A673 (cell line): ENCODE data around the gene ACOT8.

ENCODE experiments used
- EZH2 ChIP-seq: fragments of 200-600 bp; sonication (generic); IDR thresholded peaks from 2 replicates; pipeline ENCODE4 v1.6.1; 2017; ENCODE audit warnings: borderline replicate concordance, low read depth, mild to moderate bottlenecking, mixed read lengths, antibody characterized with exemption, low read length; ENCODE audit not compliant: poor library complexity, severe bottlenecking
- TF ChIP-seq, protein P1 (sequence below): fragments of 300-800, 200-600 bp; sonication (generic); conservative IDR thresholded peaks from 2 replicates; pipeline ENCODE4 v1.5.1; 2017; ENCODE audit warnings: low read depth, mild to moderate bottlenecking, antibody characterized with exemption, low read length, moderate library complexity, mixed read lengths

DNA sequence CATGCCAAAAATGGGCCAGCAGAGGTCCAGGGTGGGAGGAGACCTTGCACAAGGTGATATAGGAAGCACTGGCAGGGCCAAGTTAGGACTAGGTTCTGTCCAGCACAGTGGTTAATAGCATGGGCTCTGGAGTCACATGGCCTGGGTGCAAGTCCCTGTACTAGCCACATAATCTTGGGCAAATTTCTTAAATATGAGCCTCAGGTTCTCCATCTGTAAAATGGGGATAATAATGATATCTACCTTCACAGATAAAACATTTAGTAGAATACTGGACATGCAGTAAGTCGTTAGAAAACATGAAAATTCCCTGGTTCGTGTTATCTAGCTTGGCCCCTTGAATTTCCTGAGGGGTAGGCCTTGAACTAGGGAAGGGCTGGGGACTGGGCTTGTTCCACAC, 40.1 kb upstream of the ACOT8 start:
- TF ChIP-seq, protein P1, sequence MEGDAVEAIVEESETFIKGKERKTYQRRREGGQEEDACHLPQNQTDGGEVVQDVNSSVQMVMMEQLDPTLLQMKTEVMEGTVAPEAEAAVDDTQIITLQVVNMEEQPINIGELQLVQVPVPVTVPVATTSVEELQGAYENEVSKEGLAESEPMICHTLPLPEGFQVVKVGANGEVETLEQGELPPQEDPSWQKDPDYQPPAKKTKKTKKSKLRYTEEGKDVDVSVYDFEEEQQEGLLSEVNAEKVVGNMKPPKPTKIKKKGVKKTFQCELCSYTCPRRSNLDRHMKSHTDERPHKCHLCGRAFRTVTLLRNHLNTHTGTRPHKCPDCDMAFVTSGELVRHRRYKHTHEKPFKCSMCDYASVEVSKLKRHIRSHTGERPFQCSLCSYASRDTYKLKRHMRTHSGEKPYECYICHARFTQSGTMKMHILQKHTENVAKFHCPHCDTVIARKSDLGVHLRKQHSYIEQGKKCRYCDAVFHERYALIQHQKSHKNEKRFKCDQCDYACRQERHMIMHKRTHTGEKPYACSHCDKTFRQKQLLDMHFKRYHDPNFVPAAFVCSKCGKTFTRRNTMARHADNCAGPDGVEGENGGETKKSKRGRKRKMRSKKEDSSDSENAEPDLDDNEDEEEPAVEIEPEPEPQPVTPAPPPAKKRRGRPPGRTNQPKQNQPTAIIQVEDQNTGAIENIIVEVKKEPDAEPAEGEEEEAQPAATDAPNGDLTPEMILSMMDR = no peak
- no peak for TF ChIP-seq EZH2
